NCI-H146 treated with DMSO at 0.1 percent for 48 hours (cell line): ENCODE measurements around the gene MSI1.
"Not testable (repeated sequence)": the region's sequence is repeated elsewhere in the genome, so short reads cannot be mapped to it uniquely, and the experiment has no call there.

Experiments
- DNase-seq: peaks from one replicate; lab custom pipeline; 2025; ENCODE audit not compliant: unreplicated experiment; lab: John Stamatoyannopoulos, UW

MSI1 gene

GRCh38 chr12:120358412-120359100, 10.4 kb downstream of the MSI1 start:
- no peak for DNase-seq

GRCh38 chr12:120357104-120357503, 11.9 kb downstream of the MSI1 start:
- DNase-seq = no peak

- DNase-seq = peak; percentile 14
These were observed 12.4 kb downstream of the MSI1 start for GRCh38 chr12:120356567-120357030.

- DNase-seq = no peak
These were observed 15.2 kb downstream of the MSI1 start for GRCh38 chr12:120353556-120354317.

- DNase-seq = no peak
These were observed 15.8 kb downstream of the MSI1 start for GRCh38 chr12:120353136-120353535.

- no peak for DNase-seq
These were observed 16.8 kb downstream of the MSI1 start for GRCh38 chr12:120352117-120352516.

- no peak for DNase-seq
These were observed 18.2 kb downstream of the MSI1 start for GRCh38 chr12:120350576-120351350.

GRCh38 chr12:120347766-120348165, 21.2 kb downstream of the MSI1 start:
- no peak for DNase-seq

GRCh38 chr12:120346681-120347080, 22.3 kb downstream of the MSI1 start:
- DNase-seq = no peak

- DNase-seq = no peak
These were observed 22.9 kb downstream of the MSI1 start for GRCh38 chr12:120346031-120346430.

GRCh38 chr12:120343692-120344091, 25.3 kb downstream of the MSI1 start:
- DNase-seq = no peak

- DNase-seq = no peak
These were observed 25.9 kb downstream of the MSI1 start for GRCh38 chr12:120343039-120343537.

GRCh38 chr12:120342175-120343038, 26.6 kb downstream of the MSI1 start:
- DNase-seq = no peak

- no peak for DNase-seq
These were observed 29.7 kb downstream of the MSI1 start for GRCh38 chr12:120339256-120339655.

- DNase-seq = no peak
These were observed 31.2 kb downstream of the MSI1 start for GRCh38 chr12:120337730-120338129.

- DNase-seq = not testable (repeated sequence)
These were observed 32.6 kb downstream of the MSI1 start for GRCh38 chr12:120336392-120336791.

GRCh38 chr12:120335447-120335846, 33.5 kb downstream of the MSI1 start:
- peak; percentile 22 for DNase-seq

- no peak for DNase-seq
These were observed 36.4 kb downstream of the MSI1 start for GRCh38 chr12:120332523-120332922.

- DNase-seq = no peak
These were observed 36.9 kb downstream of the MSI1 start for GRCh38 chr12:120332041-120332440.

GRCh38 chr12:120331390-120331789, 37.6 kb downstream of the MSI1 start:
- no peak for DNase-seq
